ENCODE data around the gene APOB. TPM values are rescaled to one million over a fixed set of nuclear protein-coding genes. Genes with fewer than 3 reads are reported as not detected.

The APOB gene
- total RNA-seq, 1 experiment from 2014 or later: 1.5 TPM

- H3K27me3 Mint-ChIP-seq (ENCODE audit: low read depth): no peaks in the 10 kb centered on the region
- no peaks in the 10 kb centered on the region for H3K4me1 Mint-ChIP-seq
- POLR2A ChIA-PET: no interaction called here
- CTCF ChIA-PET: interaction anchor here (1.1 kb wide), 1 partner anchor 251 kb away, joined by 3 read pairs; no protein-coding TSS in a partner anchor
- no peak overlapping the region for H3K4me3 Mint-ChIP-seq
- no peak for DNase-seq (ENCODE audit: low spot score)
- no peak for ATAC-seq
- peaks cover 8% of the 10 kb centered on the region; the same call in 1 of the 2 replicates for H3K9me3 Mint-ChIP-seq
- H3K27ac Mint-ChIP-seq: no peak overlapping the region
- H3K36me3 Mint-ChIP-seq: no peaks in the 10 kb centered on the region
- TF ChIP-seq NFE2L1 (CRISPR knock-in tag; IDR thresholded peaks at IDR 0.05) (no peak), ELF4 (CRISPR knock-in tag; IDR thresholded peaks at IDR 0.05; ENCODE audit: low read depth) (no peak), ZNF138 (CRISPR knock-in tag; conservative IDR thresholded peaks at IDR 0.05) (no peak), ZSCAN18 (CRISPR knock-in tag; IDR thresholded peaks at IDR 0.05) (no peak), NR2C2 (CRISPR knock-in tag; IDR thresholded peaks at IDR 0.05) (no peak), CBFB (CRISPR knock-in tag; IDR thresholded peaks at IDR 0.05; ENCODE audit: low read depth) (no peak), MYBL2 (CRISPR knock-in tag; IDR thresholded peaks at IDR 0.05) (no peak), PREB (CRISPR knock-in tag; IDR thresholded peaks at IDR 0.05; ENCODE audit: borderline replicate concordance) (no peak), CREM (CRISPR knock-in tag; IDR thresholded peaks at IDR 0.05) (no peak), E2F4 (CRISPR knock-in tag; IDR thresholded peaks at IDR 0.05; ENCODE audit: borderline replicate concordance, low read depth) (no peak), NFYB (CRISPR knock-in tag; conservative IDR thresholded peaks at IDR 0.05; ENCODE audit: low read depth) (no peak), SMAD4 (CRISPR knock-in tag; IDR thresholded peaks at IDR 0.05) (no peak), ARID4B (CRISPR knock-in tag; IDR thresholded peaks at IDR 0.05; ENCODE audit: borderline replicate concordance) (no peak)
- TF ChIP-seq, protein P1, sequence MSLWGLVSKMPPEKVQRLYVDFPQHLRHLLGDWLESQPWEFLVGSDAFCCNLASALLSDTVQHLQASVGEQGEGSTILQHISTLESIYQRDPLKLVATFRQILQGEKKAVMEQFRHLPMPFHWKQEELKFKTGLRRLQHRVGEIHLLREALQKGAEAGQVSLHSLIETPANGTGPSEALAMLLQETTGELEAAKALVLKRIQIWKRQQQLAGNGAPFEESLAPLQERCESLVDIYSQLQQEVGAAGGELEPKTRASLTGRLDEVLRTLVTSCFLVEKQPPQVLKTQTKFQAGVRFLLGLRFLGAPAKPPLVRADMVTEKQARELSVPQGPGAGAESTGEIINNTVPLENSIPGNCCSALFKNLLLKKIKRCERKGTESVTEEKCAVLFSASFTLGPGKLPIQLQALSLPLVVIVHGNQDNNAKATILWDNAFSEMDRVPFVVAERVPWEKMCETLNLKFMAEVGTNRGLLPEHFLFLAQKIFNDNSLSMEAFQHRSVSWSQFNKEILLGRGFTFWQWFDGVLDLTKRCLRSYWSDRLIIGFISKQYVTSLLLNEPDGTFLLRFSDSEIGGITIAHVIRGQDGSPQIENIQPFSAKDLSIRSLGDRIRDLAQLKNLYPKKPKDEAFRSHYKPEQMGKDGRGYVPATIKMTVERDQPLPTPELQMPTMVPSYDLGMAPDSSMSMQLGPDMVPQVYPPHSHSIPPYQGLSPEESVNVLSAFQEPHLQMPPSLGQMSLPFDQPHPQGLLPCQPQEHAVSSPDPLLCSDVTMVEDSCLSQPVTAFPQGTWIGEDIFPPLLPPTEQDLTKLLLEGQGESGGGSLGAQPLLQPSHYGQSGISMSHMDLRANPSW (CRISPR knock-in tag; conservative IDR thresholded peaks at IDR 0.05; ENCODE audit: low read depth): no peak
- TF ChIP-seq, protein P2, sequence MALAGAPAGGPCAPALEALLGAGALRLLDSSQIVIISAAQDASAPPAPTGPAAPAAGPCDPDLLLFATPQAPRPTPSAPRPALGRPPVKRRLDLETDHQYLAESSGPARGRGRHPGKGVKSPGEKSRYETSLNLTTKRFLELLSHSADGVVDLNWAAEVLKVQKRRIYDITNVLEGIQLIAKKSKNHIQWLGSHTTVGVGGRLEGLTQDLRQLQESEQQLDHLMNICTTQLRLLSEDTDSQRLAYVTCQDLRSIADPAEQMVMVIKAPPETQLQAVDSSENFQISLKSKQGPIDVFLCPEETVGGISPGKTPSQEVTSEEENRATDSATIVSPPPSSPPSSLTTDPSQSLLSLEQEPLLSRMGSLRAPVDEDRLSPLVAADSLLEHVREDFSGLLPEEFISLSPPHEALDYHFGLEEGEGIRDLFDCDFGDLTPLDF (CRISPR knock-in tag; IDR thresholded peaks at IDR 0.05): no peak
- TF ChIP-seq, protein P3, sequence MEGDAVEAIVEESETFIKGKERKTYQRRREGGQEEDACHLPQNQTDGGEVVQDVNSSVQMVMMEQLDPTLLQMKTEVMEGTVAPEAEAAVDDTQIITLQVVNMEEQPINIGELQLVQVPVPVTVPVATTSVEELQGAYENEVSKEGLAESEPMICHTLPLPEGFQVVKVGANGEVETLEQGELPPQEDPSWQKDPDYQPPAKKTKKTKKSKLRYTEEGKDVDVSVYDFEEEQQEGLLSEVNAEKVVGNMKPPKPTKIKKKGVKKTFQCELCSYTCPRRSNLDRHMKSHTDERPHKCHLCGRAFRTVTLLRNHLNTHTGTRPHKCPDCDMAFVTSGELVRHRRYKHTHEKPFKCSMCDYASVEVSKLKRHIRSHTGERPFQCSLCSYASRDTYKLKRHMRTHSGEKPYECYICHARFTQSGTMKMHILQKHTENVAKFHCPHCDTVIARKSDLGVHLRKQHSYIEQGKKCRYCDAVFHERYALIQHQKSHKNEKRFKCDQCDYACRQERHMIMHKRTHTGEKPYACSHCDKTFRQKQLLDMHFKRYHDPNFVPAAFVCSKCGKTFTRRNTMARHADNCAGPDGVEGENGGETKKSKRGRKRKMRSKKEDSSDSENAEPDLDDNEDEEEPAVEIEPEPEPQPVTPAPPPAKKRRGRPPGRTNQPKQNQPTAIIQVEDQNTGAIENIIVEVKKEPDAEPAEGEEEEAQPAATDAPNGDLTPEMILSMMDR (IDR thresholded peaks at IDR 0.05): no peak
- TF ChIP-seq, protein P4, sequence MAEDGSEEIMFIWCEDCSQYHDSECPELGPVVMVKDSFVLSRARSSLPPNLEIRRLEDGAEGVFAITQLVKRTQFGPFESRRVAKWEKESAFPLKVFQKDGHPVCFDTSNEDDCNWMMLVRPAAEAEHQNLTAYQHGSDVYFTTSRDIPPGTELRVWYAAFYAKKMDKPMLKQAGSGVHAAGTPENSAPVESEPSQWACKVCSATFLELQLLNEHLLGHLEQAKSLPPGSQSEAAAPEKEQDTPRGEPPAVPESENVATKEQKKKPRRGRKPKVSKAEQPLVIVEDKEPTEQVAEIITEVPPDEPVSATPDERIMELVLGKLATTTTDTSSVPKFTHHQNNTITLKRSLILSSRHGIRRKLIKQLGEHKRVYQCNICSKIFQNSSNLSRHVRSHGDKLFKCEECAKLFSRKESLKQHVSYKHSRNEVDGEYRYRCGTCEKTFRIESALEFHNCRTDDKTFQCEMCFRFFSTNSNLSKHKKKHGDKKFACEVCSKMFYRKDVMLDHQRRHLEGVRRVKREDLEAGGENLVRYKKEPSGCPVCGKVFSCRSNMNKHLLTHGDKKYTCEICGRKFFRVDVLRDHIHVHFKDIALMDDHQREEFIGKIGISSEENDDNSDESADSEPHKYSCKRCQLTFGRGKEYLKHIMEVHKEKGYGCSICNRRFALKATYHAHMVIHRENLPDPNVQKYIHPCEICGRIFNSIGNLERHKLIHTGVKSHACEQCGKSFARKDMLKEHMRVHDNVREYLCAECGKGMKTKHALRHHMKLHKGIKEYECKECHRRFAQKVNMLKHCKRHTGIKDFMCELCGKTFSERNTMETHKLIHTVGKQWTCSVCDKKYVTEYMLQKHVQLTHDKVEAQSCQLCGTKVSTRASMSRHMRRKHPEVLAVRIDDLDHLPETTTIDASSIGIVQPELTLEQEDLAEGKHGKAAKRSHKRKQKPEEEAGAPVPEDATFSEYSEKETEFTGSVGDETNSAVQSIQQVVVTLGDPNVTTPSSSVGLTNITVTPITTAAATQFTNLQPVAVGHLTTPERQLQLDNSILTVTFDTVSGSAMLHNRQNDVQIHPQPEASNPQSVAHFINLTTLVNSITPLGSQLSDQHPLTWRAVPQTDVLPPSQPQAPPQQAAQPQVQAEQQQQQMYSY (CRISPR knock-in tag; IDR thresholded peaks at IDR 0.05): no peak
These were observed 10.4 kb downstream of the APOB start for GRCh38 chr2:21033237-21034155.
